CD4-positive, alpha-beta T cell treated with Interleukin-4 for 1 hour (primary cell): ENCODE results near the gene RPS6KL1.

Source experiments
- DNase-seq, 2 donors: peaks; one replicate each; pipeline ENCODE4 v3.0.0-alpha.2; 2020 to 2022

Gene RPS6KL1

GRCh38 chr14:74951443-74952179 lies 28.6 kb upstream of the RPS6KL1 start:
- no peak for DNase-seq

GRCh38 chr14:74950795-74951442 lies 27.9 kb upstream of the RPS6KL1 start:
- DNase-seq: no peak

DNA sequence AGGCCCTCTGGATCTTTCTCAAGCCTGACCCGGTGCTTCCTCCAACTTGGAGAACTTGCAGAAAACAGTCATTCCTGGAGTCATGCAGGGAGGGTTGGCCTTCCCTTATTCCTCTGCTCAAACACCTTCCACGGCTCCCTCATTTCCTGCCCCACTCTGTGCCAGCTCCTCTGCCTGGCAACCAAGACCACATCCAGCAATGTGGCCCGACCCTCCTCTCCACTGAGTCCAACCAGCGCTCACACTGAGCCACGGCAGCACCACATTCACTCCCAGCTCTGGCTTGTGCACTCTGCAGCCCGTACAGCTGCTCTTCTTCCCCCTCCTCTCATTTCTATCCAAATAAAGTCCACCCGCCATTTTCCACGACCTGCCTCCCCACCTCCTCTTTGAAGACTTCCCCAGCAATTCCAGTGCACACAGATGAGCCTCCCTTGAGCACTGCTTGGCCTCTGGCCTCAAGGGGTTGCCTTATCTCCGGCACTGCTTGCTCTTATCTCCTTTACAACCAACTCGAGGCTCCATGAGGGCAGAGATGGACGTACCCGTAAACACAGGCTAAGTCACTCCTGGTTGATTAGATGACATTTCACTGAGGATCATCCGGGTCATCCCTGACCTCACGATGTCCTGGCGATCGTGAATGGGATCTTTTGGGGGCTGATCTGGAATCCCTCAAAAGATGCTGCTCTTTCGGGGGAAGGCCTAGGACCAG lies 27.0 kb upstream of the RPS6KL1 start:
- no peak for DNase-seq

DNA sequence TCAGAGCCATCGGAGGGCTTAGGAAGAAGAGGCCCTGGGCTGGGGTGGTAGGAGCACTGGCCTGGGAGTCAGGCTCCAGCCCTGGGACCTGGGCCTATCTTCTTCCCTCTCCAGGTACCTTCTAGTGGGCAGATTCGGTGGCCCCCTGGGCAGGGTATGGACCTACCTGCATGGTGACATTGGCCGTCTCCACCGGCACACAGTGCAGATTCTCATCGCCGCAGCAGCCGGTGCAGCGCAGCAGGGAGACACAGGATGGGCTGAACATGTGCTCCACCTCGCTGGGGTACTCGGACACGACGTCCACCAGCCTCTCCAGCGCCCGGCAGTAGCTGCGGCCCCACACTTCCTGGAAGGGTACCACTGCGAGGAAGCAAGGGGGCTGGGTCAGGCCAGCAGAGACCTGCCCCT lies 26.1 kb upstream of the RPS6KL1 start:
- no peak for DNase-seq

GRCh38 chr14:74948228-74949175 lies 25.4 kb upstream of the RPS6KL1 start:
- no peak for DNase-seq

DNA sequence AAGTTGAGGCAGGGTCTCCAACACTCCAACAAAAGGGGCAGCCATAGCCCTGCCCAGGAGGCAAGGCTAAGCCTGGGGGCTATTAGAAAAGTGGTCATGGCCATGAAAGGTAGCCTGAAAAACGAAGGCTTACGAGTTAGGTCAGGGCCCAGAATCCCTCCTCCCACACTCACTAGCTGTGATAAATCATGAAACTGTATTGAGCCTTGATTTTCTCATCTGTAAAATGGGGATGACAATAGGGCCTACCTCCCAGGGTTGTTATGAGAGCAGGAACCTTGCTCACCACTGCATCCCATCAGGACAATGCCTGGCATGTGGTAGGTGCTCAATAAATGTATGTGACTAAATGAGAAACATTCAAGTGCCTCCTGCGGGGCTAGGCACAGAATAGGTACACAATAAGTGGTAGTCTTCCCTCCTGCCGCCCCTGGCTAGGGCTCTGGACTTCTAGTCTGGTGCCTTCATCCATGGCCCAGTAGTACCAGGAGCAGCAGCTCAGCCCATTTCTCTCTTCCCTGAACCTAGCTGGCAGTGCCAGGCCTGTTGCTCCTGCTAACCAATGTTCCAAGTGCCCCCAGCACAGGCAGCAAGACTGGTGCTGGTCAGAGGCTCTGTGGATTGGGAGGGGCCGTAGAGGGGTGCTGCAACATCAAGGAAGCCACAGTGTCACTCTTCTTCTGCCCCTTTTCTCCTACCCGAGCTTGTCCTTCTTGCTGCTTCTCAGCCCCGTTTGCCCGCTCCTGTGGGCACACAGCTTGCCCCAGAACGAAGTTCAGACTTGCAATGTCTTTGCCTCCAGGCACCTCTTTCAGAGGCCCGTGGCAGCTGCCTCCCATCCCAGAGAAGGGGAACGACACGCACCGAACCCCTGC lies 24.5 kb upstream of the RPS6KL1 start:
- no peak for DNase-seq

DNA sequence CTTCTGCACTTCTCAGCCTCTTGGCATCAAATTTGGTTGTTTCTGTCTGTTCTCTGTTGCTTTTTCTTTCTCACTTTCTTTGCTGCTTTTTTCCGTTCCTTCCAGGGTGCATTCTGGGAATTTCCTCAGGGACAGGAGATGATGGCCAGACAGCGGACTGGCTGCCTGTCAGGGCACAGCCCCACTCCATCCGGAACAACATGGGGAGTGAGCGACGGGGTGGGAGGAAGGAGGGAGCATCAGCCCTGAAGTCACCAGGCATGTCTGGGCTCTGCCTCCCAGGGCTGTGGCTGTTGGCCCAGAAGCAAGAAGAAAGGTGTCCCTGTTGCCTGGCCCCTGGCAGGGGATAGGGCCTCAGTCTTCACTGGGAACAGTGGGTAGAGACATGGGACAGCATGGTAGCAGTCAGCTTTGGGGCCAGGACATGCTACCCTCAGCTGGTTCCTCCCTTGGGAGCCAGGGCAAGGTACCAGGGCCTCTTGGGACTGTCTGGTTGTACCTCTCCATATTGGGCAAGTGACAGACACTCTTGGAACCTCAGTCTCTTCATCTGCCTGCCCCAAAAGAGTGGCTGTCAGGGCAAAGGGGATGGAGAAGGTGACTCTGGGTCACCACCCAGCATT lies 23.7 kb upstream of the RPS6KL1 start:
- DNase-seq: no peak

DNA sequence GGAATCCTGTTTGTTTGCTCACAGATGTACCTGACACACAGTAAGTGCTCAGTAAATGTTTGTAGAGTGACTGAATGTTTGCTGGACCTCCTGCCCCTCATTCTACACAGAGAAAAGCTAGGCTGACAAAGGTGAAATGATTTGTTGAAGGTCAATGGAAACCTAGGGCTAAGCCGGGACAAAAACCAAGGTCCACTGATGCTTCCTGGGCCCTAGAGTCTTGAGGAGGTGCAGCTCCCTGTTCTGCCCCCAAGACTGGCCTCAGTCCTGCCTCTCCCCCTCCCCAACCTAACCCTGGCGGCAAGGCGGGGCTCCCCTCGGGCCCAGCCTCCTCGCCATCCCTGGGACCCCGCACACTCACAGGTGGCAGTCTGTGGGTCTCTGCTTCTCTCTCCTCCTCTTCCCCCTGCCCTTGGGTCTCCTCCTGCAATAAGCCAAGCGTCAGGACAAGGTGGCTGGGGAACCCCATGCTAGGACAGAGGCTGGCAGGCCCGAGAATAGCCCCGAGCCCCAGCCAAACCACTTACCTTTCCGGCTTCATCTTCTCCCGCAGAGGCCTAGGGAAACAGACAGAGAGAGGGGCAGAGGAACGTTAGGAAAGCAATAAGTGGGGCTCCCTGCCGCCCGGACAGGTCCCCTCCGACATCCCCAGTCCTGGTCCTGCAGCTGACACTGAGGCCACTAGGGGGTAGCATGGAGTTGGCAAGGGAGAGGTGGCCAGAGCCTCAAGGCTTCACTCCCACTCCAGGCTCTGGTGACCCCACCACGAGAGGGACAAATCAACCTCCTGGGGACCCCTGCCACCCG lies 23.0 kb upstream of the RPS6KL1 start:
- DNase-seq: peak; percentile 74

GRCh38 chr14:74945261-74945851 lies 22.3 kb upstream of the RPS6KL1 start:
- DNase-seq: no peak

DNA sequence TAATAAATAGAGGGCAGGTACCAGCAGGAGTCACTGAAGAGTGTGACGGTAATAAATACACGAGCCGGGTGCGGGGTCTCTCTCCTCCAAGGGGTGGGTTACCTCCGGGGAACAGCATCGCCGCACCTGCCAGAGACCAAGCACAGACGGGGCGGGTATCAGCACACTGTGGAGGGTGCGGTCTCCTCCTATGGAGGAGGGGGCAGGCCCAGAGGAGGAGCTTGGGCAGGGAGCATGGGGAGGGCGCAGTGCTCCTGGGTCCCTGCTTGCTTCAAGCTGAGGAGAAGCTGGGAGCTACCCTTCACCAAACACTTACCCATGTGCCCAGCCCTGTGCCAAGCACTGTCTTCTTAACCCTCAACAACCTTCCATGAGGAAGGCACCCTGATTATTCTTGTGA lies 19.5 kb upstream of the RPS6KL1 start:
- no peak for DNase-seq

DNA sequence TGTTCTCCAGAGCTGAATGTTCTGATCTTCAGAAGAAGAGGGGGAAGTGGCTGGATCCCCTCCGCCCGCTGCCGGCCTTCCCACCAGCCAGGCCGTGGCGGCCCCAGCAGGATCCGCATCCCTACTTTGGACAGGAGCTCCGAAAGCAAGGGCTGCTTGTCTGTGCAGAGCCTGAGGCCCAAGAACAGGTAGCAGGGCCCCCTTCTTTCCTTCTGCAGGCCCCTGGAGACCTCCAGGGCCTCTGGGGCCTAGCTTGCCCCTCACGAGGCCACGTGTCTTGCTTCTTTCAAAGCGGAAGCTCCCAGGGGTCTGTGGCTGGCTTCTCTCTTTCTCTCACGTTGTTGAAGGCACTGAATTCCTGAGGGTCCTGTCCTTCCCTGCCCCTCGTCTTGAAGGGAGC lies 19.1 kb upstream of the RPS6KL1 start:
- DNase-seq: no peak

- peak; percentile 68 to 82 for DNase-seq
Observed at GRCh38 chr14:74941676-74942097, 18.6 kb upstream of the RPS6KL1 start.

DNA sequence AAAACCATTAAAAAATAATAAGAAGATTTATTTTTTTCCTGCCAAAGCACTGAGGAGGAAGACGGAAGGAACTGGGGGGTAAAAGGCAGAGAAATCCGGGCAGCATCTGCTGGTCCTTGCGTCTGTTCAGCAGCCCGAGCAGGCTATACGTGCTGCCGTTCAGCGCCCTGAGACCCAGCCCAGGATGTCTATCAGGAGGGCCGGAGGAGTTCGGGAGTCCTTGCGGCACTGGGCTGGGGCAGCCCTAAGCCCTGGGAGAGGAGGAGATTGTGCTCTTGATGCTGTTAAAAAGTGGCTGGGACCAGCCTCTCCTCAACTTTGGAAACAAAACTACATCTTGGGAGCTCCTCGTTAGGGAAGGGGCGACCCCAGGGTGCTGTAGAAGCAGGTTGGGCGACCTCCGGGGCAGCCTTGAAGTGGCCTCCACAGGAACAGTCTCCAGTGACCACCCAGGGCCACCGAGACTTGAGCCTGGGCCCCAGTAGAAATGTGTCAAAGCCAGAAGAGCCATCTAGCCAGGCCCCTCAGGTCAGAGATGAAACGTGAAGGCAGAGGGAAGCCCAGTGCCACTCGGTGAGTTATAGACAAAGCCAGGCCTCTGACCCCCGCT lies 18.0 kb upstream of the RPS6KL1 start:
- no peak for DNase-seq

- no peak for DNase-seq
Observed at GRCh38 chr14:74938531-74939495, 15.8 kb upstream of the RPS6KL1 start.

DNA sequence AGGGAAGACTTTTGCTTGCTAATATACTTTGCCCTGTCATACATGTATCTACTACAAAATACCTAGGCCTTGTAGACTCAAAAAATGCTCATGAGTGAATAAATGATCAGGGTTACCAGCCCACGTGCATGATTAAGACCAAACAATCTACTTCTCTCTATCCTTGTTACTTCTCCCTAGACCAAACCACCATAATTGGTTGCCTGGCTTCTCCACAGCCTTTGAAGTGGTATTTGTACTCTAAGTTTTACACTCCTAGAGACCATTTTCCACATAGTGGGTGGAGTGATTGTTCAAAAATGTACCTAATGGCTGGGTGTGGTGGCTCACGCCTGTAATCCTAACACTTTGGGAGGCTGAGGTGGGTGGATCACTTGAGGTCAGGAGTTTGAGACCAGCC lies 14.1 kb upstream of the RPS6KL1 start:
- DNase-seq: no peak

DNA sequence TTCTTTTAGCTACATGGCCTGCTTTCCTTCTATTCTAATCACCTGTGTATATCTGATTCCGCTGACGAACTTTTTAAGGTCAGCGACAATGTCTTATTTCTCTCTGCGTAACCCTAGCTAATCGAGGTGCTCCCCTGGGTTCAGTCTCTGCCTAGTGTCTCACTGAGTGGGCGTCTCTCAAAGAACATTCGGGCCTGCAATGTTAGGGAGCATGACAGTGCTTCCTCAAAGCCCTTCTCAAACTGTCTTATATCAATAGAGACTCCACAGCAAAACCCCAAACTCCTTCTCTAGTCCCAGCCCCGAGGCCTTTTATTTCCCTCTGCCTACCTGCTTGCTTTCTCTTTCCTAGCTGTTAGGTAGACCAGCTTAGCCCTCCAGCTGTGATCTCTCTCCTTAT lies 13.7 kb upstream of the RPS6KL1 start:
- no peak for DNase-seq

GRCh38 chr14:74936151-74936550 lies 13.1 kb upstream of the RPS6KL1 start:
- no peak for DNase-seq

DNA sequence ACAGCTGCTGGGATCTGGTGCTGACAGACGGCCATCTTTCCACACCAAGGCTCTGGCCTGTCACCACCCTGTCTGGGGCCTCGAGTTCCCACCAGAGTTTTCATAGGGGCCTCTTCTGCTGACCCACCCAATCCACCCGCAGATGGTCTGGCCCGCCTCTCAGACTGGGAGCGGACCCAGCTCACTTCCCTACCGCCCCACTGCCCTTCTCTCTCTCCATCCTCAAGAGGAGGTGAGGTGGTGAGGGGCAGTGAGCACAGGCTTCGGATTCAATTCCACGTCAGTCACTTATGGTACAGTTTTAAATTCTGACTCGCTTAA lies 12.3 kb upstream of the RPS6KL1 start:
- DNase-seq: no peak
